HG03342 (cell line): Measurements from ENCODE around the gene SMPDL3B.

Experiments
- ATAC-seq: cut with Tn5 transposase; IDR thresholded peaks from one replicate; pipeline ENCODE4 v1.9.1; 2021; ENCODE audit warnings: mild to moderate bottlenecking, moderate library complexity; ENCODE audit not compliant: unreplicated experiment

Gene SMPDL3B, protein sequence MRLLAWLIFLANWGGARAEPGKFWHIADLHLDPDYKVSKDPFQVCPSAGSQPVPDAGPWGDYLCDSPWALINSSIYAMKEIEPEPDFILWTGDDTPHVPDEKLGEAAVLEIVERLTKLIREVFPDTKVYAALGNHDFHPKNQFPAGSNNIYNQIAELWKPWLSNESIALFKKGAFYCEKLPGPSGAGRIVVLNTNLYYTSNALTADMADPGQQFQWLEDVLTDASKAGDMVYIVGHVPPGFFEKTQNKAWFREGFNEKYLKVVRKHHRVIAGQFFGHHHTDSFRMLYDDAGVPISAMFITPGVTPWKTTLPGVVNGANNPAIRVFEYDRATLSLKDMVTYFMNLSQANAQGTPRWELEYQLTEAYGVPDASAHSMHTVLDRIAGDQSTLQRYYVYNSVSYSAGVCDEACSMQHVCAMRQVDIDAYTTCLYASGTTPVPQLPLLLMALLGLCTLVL

GRCh38 chr1:27934818-27935549, at the start of gene SMPDL3B:
Gene SMPDL3B (plus strand): TSS chr1:27935000. CDS start chr1:27935184, 184 bp downstream.
- no peak for ATAC-seq

DNA sequence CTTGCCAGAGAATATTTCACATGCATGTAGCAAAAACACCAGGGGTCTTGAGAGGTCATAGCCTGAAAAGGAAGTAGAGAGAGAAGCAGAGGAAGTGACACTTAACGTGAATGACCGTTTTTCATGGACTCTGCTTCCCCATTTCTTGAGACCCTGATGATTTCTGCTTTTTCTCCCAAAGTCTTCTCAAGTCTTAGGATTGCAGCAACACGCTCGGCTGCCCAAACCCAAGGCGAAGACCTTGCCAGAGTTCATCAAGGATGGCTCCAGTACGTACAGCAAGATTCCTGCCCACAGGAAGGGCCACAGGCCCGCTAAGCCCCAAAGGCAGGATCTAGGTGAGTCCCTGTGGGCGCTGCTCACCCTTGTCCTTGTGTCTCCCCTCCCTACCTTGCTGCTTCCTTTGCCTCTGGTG, 49.7 kb upstream of the SMPDL3B start:
- ATAC-seq, result no peak

DNA sequence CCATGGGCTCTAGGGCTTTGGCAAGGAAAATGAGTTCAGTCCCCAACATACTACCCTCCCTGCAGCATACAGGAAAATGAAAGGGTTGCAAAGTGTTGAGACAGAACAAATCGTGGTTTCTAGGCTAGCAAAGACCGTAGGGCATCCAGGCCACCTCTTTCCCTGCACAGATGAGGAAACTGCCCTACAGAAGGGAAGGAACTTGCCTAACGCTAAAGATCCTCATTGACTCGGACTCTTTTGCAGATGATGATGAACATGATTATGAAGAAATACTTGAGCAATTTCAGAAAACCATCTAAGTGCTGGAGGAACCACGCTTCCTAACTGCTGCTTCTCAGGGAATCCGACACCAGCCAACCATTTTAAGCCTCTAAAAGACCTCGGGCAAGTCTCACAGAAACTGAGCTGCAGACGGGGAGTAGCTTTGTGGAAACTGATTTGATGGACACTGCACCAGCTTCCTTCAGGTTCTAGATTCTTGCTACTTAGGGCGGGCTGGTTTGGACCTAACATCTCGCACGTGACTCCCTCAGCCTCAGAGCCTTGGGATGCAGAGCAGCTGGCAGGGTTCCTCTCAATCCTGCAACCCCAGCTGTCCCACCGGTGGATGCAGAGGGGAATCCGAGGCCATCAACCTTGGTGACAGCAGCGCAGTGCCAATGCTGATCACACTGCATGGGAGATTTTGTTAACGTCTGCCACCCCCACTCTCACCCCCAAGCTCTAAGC, 49.0 kb upstream of the SMPDL3B start:
- no peak for ATAC-seq

DNA sequence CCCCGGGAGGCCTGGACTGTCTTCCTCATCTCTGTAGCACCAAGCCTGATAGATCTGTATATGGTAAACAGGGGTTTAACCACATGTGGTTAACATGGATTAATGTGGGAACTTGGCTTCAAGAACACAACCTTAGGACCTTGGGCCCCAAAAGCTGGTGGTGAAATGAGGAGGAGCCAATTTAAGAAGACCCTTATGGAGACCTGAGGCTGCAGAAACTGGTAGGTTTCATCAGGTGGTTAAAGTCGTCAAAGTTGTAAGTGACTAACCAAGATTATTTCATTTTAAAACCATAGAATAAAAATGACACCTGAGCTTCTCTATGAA, 48.5 kb upstream of the SMPDL3B start:
- ATAC-seq, result no peak

DNA sequence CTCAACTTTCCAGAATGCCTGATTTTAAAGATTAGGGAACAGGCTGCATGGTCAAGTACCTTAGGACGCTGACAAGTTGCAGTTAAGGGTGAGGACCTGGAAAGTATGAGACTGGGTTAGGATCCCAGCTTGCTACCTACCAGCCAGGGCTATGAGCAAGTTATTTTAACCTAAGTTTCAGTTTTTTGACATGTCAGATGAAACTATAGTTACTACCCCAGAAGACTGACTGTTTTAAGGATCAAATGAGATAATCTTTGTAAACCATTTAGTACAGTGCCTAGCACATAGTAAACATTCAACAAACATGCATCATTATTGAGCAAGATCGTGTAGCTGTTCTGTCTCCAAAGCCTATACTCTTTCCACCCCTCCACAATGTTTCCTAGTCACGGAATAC, 48.1 kb upstream of the SMPDL3B start:
- ATAC-seq, result no peak

GRCh38 chr1:27887215-27888021, 47.4 kb upstream of the SMPDL3B start:
- no peak for ATAC-seq

GRCh38 chr1:27889506-27889905, 45.3 kb upstream of the SMPDL3B start:
- no peak for ATAC-seq

DNA sequence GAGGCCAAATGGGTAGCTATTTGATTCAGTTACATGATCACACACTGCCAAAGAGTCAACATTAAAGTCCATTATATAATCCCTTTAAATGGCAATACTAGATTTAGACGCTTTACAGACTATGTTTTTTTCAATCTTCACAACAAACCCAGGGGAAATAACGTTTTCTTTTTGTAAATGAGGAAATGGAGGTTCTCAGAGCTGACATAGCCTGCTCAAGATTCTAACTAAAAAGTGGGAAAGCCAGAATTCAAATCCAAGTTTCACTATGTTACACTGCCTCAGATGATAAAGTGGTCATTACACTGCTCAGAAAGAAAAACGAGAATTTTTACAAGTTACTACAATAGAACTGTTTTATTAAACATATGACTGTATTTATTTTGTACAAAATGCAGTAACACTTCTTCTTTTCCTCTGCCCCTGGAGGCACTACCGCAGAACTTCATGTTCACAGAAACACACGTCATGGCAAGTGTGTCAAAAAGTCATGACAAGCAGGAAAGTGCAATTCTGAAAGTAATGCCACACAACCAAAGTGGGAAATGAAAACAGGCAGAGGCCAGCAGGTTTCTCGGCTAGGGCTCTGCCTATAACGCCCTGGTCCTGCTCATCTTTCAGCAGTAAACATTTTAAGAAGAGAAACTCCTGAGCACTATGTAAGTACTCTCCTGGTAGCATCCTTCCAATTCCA, 43.5 kb upstream of the SMPDL3B start:
- ATAC-seq, result no peak

DNA sequence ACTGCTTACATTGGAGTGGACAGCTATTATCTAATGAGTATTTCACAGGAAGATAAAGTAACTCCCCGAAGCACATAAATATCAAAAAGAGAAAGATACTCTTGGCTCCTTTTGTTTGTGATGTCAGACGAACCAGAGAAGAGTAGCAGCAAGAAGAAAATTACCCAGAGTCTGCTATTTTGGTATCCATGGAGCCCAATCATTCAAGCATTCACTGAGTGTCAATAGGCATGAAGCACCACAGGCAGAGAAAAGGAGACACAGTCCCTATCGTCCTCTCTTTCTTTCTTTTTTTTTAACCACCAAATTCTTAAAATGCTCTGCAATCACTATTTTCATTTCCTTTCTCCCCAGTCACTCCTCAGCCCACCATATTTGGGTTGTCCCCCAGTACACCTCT, 40.3 kb upstream of the SMPDL3B start:
- no peak for ATAC-seq

DNA sequence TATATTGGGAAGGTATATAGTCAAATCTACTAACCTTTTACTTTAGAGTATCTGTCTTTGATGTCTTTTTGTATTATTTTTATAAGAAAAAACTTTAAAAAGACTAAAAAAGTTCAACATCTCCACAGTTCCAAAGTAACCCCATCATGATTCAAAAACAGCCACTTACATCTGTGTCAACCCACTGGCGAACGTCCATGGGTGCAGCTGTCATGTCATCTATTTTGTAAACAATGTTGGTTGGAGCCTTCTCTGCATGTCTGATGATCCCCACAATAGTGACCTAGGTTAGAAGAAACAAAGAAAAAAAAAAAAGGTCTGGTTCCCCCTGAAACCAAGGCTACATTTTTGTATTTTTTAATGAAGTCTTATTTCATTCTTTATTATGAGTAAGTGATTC, 28.0 kb upstream of the SMPDL3B start:
- ATAC-seq, result no peak

DNA sequence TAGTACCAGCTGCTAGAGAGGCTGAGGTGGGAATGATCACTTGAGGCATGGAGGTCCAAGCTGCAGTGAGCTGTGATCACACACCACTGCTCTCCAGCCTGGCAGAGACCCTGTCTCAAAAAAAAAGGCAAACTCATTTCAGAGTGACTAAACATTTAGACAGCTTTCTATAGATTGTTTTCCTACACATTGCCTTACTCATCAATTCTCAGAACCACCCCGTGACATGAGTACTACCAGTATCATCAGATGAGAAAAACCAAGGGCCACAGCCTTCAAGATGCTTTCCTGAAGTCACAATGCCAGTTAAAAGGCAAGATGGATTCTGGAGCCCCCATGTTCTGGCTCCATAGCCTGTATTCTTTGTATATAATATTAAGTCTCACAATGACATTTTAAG, 22.4 kb upstream of the SMPDL3B start:
- ATAC-seq, result no peak

GRCh38 chr1:27915082-27915575, 19.7 kb upstream of the SMPDL3B start:
- no peak for ATAC-seq

GRCh38 chr1:27922272-27922671, 12.5 kb upstream of the SMPDL3B start:
- no peak for ATAC-seq

DNA sequence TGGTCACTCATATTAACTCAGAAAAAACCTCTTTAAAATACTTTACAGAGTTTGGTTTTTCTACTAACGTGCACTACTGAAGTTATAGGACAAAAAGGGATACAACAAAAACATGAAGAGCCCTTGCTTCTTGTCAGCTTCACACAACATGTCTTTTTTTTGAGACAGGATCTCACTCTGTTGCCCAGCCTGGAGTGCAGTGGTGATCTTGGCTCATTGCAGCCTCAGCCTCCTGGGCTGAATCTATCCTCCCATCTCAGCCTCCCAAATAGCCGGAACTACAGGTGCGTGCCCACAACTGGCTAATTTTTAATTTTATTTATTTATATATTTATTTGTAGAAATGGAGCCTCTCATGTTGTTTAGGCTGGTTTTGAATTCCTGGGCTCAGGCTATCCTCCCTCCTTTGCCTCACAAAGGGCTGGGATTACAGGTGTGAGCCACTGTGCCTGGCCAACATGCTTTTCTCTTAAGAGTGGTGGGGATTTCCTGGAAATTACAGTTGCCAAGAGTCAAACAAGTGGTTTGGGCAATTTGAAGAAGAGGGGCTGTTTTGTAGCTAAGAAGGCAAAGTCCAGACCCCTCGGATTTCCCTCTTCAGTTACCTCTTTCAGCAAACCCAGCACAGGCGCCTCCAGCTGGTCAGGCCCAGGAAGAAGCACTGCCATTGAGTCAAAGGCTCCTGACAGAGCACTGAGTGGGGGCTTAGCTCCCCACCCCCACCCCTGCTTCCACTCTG, 6.4 kb upstream of the SMPDL3B start:
- ATAC-seq, result no peak

DNA sequence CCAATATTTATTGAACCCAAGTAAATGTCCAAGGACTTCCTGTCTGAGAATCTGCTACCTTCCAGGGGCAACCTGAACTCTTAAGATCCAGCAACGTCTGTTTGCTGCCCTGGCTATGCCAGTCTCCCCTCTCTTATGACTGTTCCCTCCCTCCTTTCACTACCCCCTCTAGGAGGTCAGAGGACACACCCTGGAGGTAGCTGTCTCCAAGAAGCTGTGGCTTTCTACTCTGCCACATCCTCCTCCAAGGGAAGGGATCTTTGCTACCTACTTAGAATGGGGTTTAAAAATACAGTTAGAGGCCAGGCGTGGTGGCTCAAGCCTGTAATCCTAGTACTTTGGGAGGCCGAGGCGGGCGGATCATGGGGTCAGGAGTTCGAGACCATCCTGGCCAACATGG, 3.6 kb upstream of the SMPDL3B start:
- ATAC-seq, result no peak

- ATAC-seq, result no peak
Measured at GRCh38 chr1:27931759-27932158, 3.0 kb upstream of the SMPDL3B start.

DNA sequence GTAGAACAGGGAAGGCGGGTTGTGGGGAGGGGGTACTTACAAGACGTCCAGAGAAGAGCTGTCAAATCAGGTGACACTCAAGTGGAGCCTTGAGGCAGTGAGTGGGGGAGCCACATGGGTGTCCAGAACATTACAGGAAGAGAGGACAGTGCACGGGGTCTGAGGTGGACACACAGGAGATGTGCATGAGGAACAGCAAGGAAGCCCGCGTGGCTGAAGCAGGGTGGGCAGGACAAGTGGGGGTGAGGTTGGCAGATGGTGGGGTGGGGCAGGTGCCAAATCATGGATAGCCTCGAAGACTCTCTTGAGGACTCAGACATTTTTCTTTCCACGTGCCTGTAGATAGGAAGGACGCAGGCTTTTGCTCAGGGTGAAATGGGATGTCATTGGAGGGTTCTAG, 921 bp downstream of the SMPDL3B start:
- no peak for ATAC-seq

- ATAC-seq, result no peak
Measured at GRCh38 chr1:27936370-27936769, 1.6 kb downstream of the SMPDL3B start.

GRCh38 chr1:27937524-27937836, 2.7 kb downstream of the SMPDL3B start:
- ATAC-seq, result no peak

GRCh38 chr1:27938488-27938887, 3.7 kb downstream of the SMPDL3B start:
- no peak for ATAC-seq
